Spinal cord (tissue), 10 donors: Measurements from ENCODE around the gene PPP2R3B. TPM values are rescaled to one million over a fixed set of nuclear protein-coding genes. Genes with fewer than 3 reads are reported as not detected.
"Not testable (repeated sequence)": the region's sequence is repeated elsewhere in the genome, so short reads cannot be mapped to it uniquely, and the experiment has no call there.

Experiments
- DNase-seq, 6 donors: peaks; one replicate each; pipeline versions ENCODE4 v3.0.0 to v3.0.0-alpha.2; 2013 to 2015; ENCODE audit warnings: low spot score in 6 of 6, low read depth in 4 of 6
- H3K27ac ChIP-seq: one replicate; pipeline ENCODE4 v1.5.1; 2013; ENCODE audit warnings: low read depth, low read length, control low read depth
- H3K27me3 ChIP-seq: one replicate; pipeline ENCODE4 v1.6.1; 2013; ENCODE audit warnings: low read length; ENCODE audit not compliant: control insufficient read depth, insufficient read depth
- H3K36me3 ChIP-seq: one replicate; pipeline ENCODE4 v1.6.1; 2013; ENCODE audit warnings: low read length; ENCODE audit not compliant: control insufficient read depth, insufficient read depth
- H3K4me1 ChIP-seq: one replicate; pipeline ENCODE4 v1.6.1; 2013; ENCODE audit warnings: low read length; ENCODE audit not compliant: control insufficient read depth, insufficient read depth
- H3K4me3 ChIP-seq: one replicate; pipeline ENCODE4 v1.5.1; 2013; ENCODE audit warnings: low read depth, low read length, control low read depth
- H3K9me3 ChIP-seq: one replicate; pipeline ENCODE4 v1.6.1; 2013; ENCODE audit warnings: low read length; ENCODE audit not compliant: control insufficient read depth, insufficient read depth
- WGBS: methylation state at CpG from one replicate; pipeline ENCODE4 v1.1.5; 2013; ENCODE audit warnings: missing lambda C conversion rate; ENCODE audit not compliant: insufficient coverage; 5-methylcytosine and 5-hydroxymethylcytosine counted together
- polyA plus RNA-seq, 2 donors: library from polyadenylated mRNA; unstranded; fragments of 120-200 nt; gene quantifications; one replicate each; pipeline ENCODE4 v1.2.1, GENCODE V29; 2013; ENCODE audit not compliant: insufficient read length in 2 of 2
- total RNA-seq, 2 donors: library from RNA; depleted of rRNA in 1 of 2; stranded (reverse); fragments of 120-200 nt in 1 of 2; fragments of >200 nt in 1 of 2; gene quantifications; one replicate each; pipeline versions ENCODE4 v1.2.3 to v1.2.4, GENCODE V29; 2013 to 2014
- donor health status: healthy.

The PPP2R3B gene
- total and polyA plus RNA-seq, 4 donors: 30.8 to 134 (median 75.3) TPM

GRCh38 chrX:357035-357692 is 29.5 kb downstream of the PPP2R3B start:
- Histone ChIP-seq H3K9me3 (peaks cover 4% of the 10 kb centered on the region), H3K4me1 (peaks cover 6% of the 10 kb centered on the region), H3K27me3 (no peaks in the 10 kb centered on the region), H3K4me3 (no peak overlapping the region), H3K27ac (no peak overlapping the region), H3K36me3 (peaks cover 67% of the 10 kb centered on the region)
- DNase-seq: no peak
- WGBS: 87% methylated on average over 6 of the region's 14 CpGs

- DNase-seq: no peak
- H3K36me3 ChIP-seq: peaks cover 64% of the 10 kb centered on the region
- peaks cover 4% of the 10 kb centered on the region for H3K9me3 ChIP-seq
- WGBS: 79% methylated on average over 15 of the region's 17 CpGs
- H3K4me3 ChIP-seq: no peak overlapping the region
- H3K27ac ChIP-seq: no peak overlapping the region
- H3K27me3 ChIP-seq: no peaks in the 10 kb centered on the region
- H3K4me1 ChIP-seq: peaks cover 6% of the 10 kb centered on the region
Observed at GRCh38 chrX:356385-357034, 30.2 kb downstream of the PPP2R3B start.

- Histone ChIP-seq H3K4me1 (peaks cover 12% of the 10 kb centered on the region), H3K27ac (no peak overlapping the region), H3K9me3 (peaks cover 2% of the 10 kb centered on the region), H3K4me3 (no peak overlapping the region), H3K27me3 (no peaks in the 10 kb centered on the region), H3K36me3 (peaks cover 61% of the 10 kb centered on the region)
- 79% methylated on average over 18 of the region's 35 CpGs for WGBS
- no peak for DNase-seq
Observed at GRCh38 chrX:355329-356050, 31.2 kb downstream of the PPP2R3B start.

GRCh38 chrX:353566-354535 is 32.9 kb downstream of the PPP2R3B start:
- Histone ChIP-seq H3K4me3 (no peak overlapping the region), H3K4me1 (peaks cover 23% of the 10 kb centered on the region), H3K36me3 (peaks cover 60% of the 10 kb centered on the region), H3K9me3 (no peaks in the 10 kb centered on the region), H3K27me3 (no peaks in the 10 kb centered on the region), H3K27ac (no peak overlapping the region)
- no peak for DNase-seq
- WGBS: 93% methylated on average over 36 of the region's 39 CpGs

- DNase-seq: no peak
- Histone ChIP-seq H3K27ac (no peak overlapping the region), H3K36me3 (peaks cover 53% of the 10 kb centered on the region), H3K27me3 (no peaks in the 10 kb centered on the region), H3K9me3 (no peaks in the 10 kb centered on the region), H3K4me3 (no peak overlapping the region), H3K4me1 (peaks cover 26% of the 10 kb centered on the region)
- WGBS: 95% methylated on average over 35 of the region's 39 CpGs
Observed at GRCh38 chrX:352582-353314, 34.0 kb downstream of the PPP2R3B start.

GRCh38 chrX:352181-352580 is 34.5 kb downstream of the PPP2R3B start:
- Histone ChIP-seq H3K4me3 (no peak overlapping the region), H3K27ac (no peak overlapping the region), H3K4me1 (peaks cover 26% of the 10 kb centered on the region), H3K9me3 (no peaks in the 10 kb centered on the region), H3K27me3 (no peaks in the 10 kb centered on the region), H3K36me3 (peaks cover 56% of the 10 kb centered on the region)
- DNase-seq: no peak
- 95% methylated on average over 27 of the region's 27 CpGs for WGBS

GRCh38 chrX:351736-352135 is 35.0 kb downstream of the PPP2R3B start:
- Histone ChIP-seq H3K9me3 (no peaks in the 10 kb centered on the region), H3K4me3 (no peak overlapping the region), H3K27ac (no peak overlapping the region), H3K4me1 (peaks cover 26% of the 10 kb centered on the region), H3K27me3 (no peaks in the 10 kb centered on the region), H3K36me3 (peaks cover 60% of the 10 kb centered on the region)
- WGBS: 88% methylated on average over 8 of the region's 10 CpGs
- DNase-seq: no peak

- not testable (repeated sequence) for H3K27ac ChIP-seq, H3K4me3 ChIP-seq, H3K27me3 ChIP-seq, DNase-seq, H3K9me3 ChIP-seq
- Histone ChIP-seq H3K4me1 (peaks cover 26% of the 10 kb centered on the region), H3K36me3 (peaks cover 62% of the 10 kb centered on the region)
- 90% methylated on average over 6 of the region's 13 CpGs for WGBS
Observed at GRCh38 chrX:351324-351641, 35.4 kb downstream of the PPP2R3B start.
